B cell (primary cell): ENCODE data around the gene CENPA. TPM values are rescaled to one million over a fixed set of nuclear protein-coding genes. Genes with fewer than 3 reads are reported as not detected.
A peak's percentile ranks its signal among the peaks of the same experiment; 100 is the strongest.

ENCODE experiments used
- ATAC-seq: fragments of 200-7000 bp; cut with Tn5 transposase; one replicate; pipeline ENCODE4 v1.10.0; 2021; ENCODE audit warnings: low read depth, mild to moderate bottlenecking, moderate number of reproducible peaks, moderate library complexity
- CTCF ChIA-PET: fragments of 350-600 bp; sonication (Branson Sonifier 250); formaldehyde crosslinking; loops from one replicate; lab custom pipeline; 2021; ENCODE audit warnings: antibody characterized with exemption, inconsistent platforms; lab: Charles Lee
- POLR2A ChIA-PET: fragments of 350-600 bp; sonication (Branson Sonifier 250); formaldehyde crosslinking; loops from one replicate; lab custom pipeline; 2021; ENCODE audit warnings: antibody characterized with exemption; lab: Charles Lee
- DNase-seq: peaks from one replicate; pipeline ENCODE4 v3.0.0; 2013
- H2AFZ ChIP-seq: 2 replicates; pipeline ENCODE4 v1.6.1; 2012; ENCODE audit warnings: mild to moderate bottlenecking, low read depth, low read length; ENCODE audit not compliant: insufficient read depth, poor library complexity, severe bottlenecking
- H3K27ac ChIP-seq, 2 donors: 1 replicate in 1 of 2; 2 replicates in 1 of 2; pipeline ENCODE4 v1.5.1; 2012 to 2013; ENCODE audit warnings: low read length in 2 of 2, mild to moderate bottlenecking in 2 of 2, moderate library complexity in 1 of 2
- H3K27me3 ChIP-seq, 4 experiments: fragments of 200-600 bp in 1 of 4; sonication (generic) in 1 of 4; replicated peaks in 1 of 4; 1 replicate in 2 of 4; 2 replicates in 2 of 4; pipeline versions ENCODE4 v1.6.1 to v1.7.0; 2013 to 2016; ENCODE audit warnings: low read length in 3 of 4, mild to moderate bottlenecking in 2 of 4, mixed read lengths in 1 of 4, moderate library complexity in 1 of 4; ENCODE audit not compliant: insufficient read depth in 4 of 4, control insufficient read depth in 3 of 4; ENCODE audit errors: control extremely low read depth in 1 of 4
- H3K36me3 ChIP-seq, 2 experiments: replicated peaks in 1 of 2; 1 replicate in 1 of 2; 2 replicates in 1 of 2; pipeline versions ENCODE4 v1.6.1 to v1.7.1; 2013; ENCODE audit warnings: low read length in 1 of 2; ENCODE audit not compliant: insufficient read depth in 2 of 2, control insufficient read depth in 1 of 2; ENCODE audit errors: control extremely low read depth in 1 of 2, extremely low read depth in 1 of 2
- H3K4me1 ChIP-seq, 2 donors: fragments of 200-600 bp in 1 of 2; sonication (generic) in 1 of 2; 1 replicate in 1 of 2; 2 replicates in 1 of 2; pipeline versions ENCODE4 v1.5.1 to v1.6.1; 2013 to 2017; ENCODE audit warnings: low read length in 2 of 2; ENCODE audit not compliant: control insufficient read depth in 2 of 2, insufficient read depth in 2 of 2
- H3K4me2 ChIP-seq: replicated peaks from 2 replicates; pipeline ENCODE3; 2012; ENCODE audit warnings: mild to moderate bottlenecking, low read depth, low read length; ENCODE audit not compliant: poor library complexity, severe bottlenecking
- H3K4me3 ChIP-seq, 5 experiments: fragments of 200-600 bp in 1 of 5; sonication (generic) in 1 of 5; 1 replicate in 3 of 5; 2 replicates in 2 of 5; pipeline versions ENCODE4 v1.5.1 to v1.7.0; 2011 to 2016; ENCODE audit warnings: low read length in 4 of 5, mild to moderate bottlenecking in 4 of 5, low read depth in 2 of 5, control low read depth in 1 of 5, moderate library complexity in 1 of 5; ENCODE audit not compliant: insufficient read depth in 1 of 5; ENCODE audit errors: control extremely low read depth in 1 of 5, extremely low read depth in 1 of 5
- H3K79me2 ChIP-seq: fragments of 200-600 bp; sonication (generic); one replicate; pipeline ENCODE4 v1.6.0; 2016; ENCODE audit warnings: low read length; ENCODE audit not compliant: control insufficient read depth, insufficient read depth
- H3K9ac ChIP-seq: fragments of 200-600 bp; sonication (generic); 2 replicates; pipeline ENCODE4 v1.6.1; 2017; ENCODE audit warnings: mild to moderate bottlenecking, low read length, moderate library complexity
- H3K9me3 ChIP-seq, 3 donors: one replicate each; pipeline versions ENCODE4 v1.6.1 to v1.7.1; 2013; ENCODE audit warnings: low read length in 2 of 3; ENCODE audit not compliant: control insufficient read depth in 2 of 3, insufficient read depth in 1 of 3; ENCODE audit errors: control extremely low read depth in 1 of 3
- H4K20me1 ChIP-seq: 2 replicates; pipeline ENCODE4 v1.6.0; 2012; ENCODE audit warnings: mild to moderate bottlenecking, low read length; ENCODE audit not compliant: insufficient read depth, control insufficient read depth, poor library complexity, severe bottlenecking
- H3K27ac Mint-ChIP-seq: one replicate; pipeline ENCODE4 v1.8.0; 2021; ENCODE audit warnings: mixed read lengths
- H3K27me3 Mint-ChIP-seq: one replicate; pipeline ENCODE4 v1.8.0; 2021; ENCODE audit warnings: mixed read lengths
- H3K4me1 Mint-ChIP-seq: one replicate; pipeline ENCODE4 v1.8.0; 2021; ENCODE audit warnings: mixed read lengths
- H3K4me3 Mint-ChIP-seq: one replicate; pipeline ENCODE4 v1.8.0; 2021; ENCODE audit warnings: mixed read lengths
- H3K9me3 Mint-ChIP-seq: one replicate; pipeline ENCODE4 v1.8.0; 2022; ENCODE audit warnings: mixed read lengths; ENCODE audit not compliant: insufficient read depth
- EZH2 ChIP-seq: IDR thresholded peaks from 2 replicates; pipeline ENCODE4 v1.6.1; 2012; ENCODE audit warnings: borderline replicate concordance, low read depth, mild to moderate bottlenecking, moderate library complexity, low read length; ENCODE audit not compliant: insufficient read depth, poor library complexity, severe bottlenecking
- whole genome bisulfite sequencing: methylation state at CpG from one replicate; pipeline ENCODE4 v1.1.5; 2013; ENCODE audit warnings: missing lambda C conversion rate; ENCODE audit not compliant: insufficient coverage; 5-methylcytosine and 5-hydroxymethylcytosine counted together
- intact Hi-C: fragments of 100-400 bp; cut with micrococcal nuclease; formaldehyde crosslinking; loops from one replicate; pipeline ENCODE4 v1.10.0; 2022
- polyA plus RNA-seq: library from polyadenylated mRNA; depleted of rRNA; stranded (reverse); fragments of >200 nt; gene quantifications from 2 replicates; pipeline ENCODE4 v1.2.3, GENCODE V29; 2012
- total RNA-seq, 2 donors: library from RNA; stranded (reverse); fragments of 120-200 nt in 1 of 2; gene quantifications; 1 replicate in 1 of 2; 2 replicates in 1 of 2; pipeline versions ENCODE4 v1.2.3 to v1.2.4, GENCODE V29; 2013 to 2022
- TF ChIP-seq, protein P1 (sequence below): fragments of 200-600 bp; IDR thresholded peaks from one replicate; pipeline ENCODE4 v1.8.0; 2022; ENCODE audit warnings: antibody characterized with exemption, mild to moderate bottlenecking

Gene CENPA
- total and polyA plus RNA-seq, 2 donors (not counting 1 experiment from before 2014, with no cell fraction given) = 0.10 TPM; not detected in 1

DNA sequence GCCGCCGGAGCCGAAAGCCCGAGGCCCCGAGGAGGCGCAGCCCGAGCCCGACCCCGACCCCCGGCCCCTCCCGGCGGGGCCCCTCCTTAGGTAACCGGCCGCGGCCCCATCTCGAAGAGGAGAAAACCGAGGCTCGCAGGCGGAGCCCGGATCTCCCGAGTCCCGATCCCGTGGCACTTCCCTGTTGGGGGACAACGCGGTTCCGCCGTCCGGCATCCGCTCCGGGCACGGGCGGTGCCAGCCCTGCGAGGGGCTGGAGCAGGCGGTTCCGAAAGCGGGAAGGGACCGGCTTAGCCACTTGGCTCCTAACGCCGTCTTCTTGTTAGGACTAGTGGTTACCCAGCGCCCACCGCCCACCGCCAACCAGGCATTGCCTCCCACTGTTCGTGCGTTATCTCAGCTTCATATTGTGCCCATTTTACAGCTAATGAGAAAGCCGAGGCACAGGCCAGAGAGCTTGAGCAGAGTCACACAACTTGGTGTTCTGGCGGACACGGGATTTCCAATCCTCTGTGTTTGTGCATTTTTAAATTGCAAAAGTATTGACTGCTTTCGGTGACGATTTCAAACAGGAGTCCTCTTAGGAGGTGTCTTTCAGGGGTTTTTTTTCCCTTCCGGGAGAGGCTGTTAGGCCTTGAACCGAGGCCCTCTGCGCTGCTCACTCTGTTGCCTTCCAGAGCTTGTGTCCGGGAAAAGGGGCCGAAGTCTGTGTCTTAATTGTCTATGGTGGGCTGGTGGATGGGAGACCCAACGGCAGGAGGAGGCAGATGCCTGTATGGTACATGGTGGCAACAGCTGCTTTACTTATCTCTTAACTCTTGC lies 562 bp downstream of the CENPA start:
- Histone ChIP-seq H3K36me3 (no peaks in the 10 kb centered on the region), H3K27ac (no peak overlapping the region), H3K4me1 (peaks cover 8 to 14% of the 10 kb centered on the region in 2 donors), H3K9me3 (peaks cover 0 to 3% (median 0%) of the 10 kb centered on the region in 3 donors), H3K4me2 (peak overlapping the region; percentile 93), H3K4me3 (peak overlapping the region; percentile 9 to 72 (median 60)), H2AFZ (peak overlapping the region; percentile 84), H3K9ac (peak overlapping the region; percentile 73), H3K79me2 (peaks cover 4% of the 10 kb centered on the region), H3K27me3 (no peaks in the 10 kb centered on the region), H4K20me1 (no peaks in the 10 kb centered on the region)
- DNase-seq (peak; percentile 33), ATAC-seq (peak; percentile 0)
- intact Hi-C loops = loop anchor here (5.0 to 10.0 kb wide), 5 partner anchors 298 to 1812 kb away; partner anchors contain the start of genes ASXL2, ATRAID, BABAM2 and DNAJC27
- peaks cover 3% of the 10 kb centered on the region for H3K27me3 Mint-ChIP-seq
- no peaks in the 10 kb centered on the region for H3K9me3 Mint-ChIP-seq
- H3K4me1 Mint-ChIP-seq = peaks cover 13% of the 10 kb centered on the region
- ChIA-PET CTCF (no interaction called here), POLR2A (no interaction called here)
- H3K4me3 Mint-ChIP-seq = peak overlapping the region; percentile 69
- WGBS = 3% methylated on average over 49 of the region's 55 CpGs
- no peak overlapping the region for H3K27ac Mint-ChIP-seq
- no peak for TF ChIP-seq EZH2
- TF ChIP-seq, protein P1, sequence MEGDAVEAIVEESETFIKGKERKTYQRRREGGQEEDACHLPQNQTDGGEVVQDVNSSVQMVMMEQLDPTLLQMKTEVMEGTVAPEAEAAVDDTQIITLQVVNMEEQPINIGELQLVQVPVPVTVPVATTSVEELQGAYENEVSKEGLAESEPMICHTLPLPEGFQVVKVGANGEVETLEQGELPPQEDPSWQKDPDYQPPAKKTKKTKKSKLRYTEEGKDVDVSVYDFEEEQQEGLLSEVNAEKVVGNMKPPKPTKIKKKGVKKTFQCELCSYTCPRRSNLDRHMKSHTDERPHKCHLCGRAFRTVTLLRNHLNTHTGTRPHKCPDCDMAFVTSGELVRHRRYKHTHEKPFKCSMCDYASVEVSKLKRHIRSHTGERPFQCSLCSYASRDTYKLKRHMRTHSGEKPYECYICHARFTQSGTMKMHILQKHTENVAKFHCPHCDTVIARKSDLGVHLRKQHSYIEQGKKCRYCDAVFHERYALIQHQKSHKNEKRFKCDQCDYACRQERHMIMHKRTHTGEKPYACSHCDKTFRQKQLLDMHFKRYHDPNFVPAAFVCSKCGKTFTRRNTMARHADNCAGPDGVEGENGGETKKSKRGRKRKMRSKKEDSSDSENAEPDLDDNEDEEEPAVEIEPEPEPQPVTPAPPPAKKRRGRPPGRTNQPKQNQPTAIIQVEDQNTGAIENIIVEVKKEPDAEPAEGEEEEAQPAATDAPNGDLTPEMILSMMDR = no peak

- Histone ChIP-seq H3K27me3 (no peaks in the 10 kb centered on the region), H3K79me2 (peaks cover 4% of the 10 kb centered on the region), H3K4me3 (no peak overlapping the region), H3K4me1 (no peaks in the 10 kb centered on the region), H2AFZ (no peak overlapping the region), H3K36me3 (no peaks in the 10 kb centered on the region), H3K9me3 (peaks cover 0 to 4% (median 0%) of the 10 kb centered on the region in 3 donors), H4K20me1 (no peaks in the 10 kb centered on the region), H3K27ac (no peak overlapping the region), H3K9ac (no peak overlapping the region), H3K4me2 (no peak overlapping the region)
- H3K4me3 Mint-ChIP-seq = no peak overlapping the region
- POLR2A ChIA-PET = no interaction called here
- no peaks in the 10 kb centered on the region for H3K9me3 Mint-ChIP-seq
- CTCF ChIA-PET = no interaction called here
- intact Hi-C loops = no loop called here
- no peak overlapping the region for H3K27ac Mint-ChIP-seq
- DNase-seq (no peak), ATAC-seq (no peak)
- TF ChIP-seq, protein P1 = no peak
- no peak for TF ChIP-seq EZH2
- peaks cover 2% of the 10 kb centered on the region for H3K4me1 Mint-ChIP-seq
- 98% methylated on average over 3 of the region's 3 CpGs for WGBS
- H3K27me3 Mint-ChIP-seq = peaks cover 2% of the 10 kb centered on the region
These were observed 6.9 kb downstream of the CENPA start for GRCh38 chr2:26792720-26793119.
